Upper lobe of left lung (tissue), 4 donors: ENCODE results near the gene TSPAN10.

Experiments used
- CTCF ChIP-seq, 6 experiments: fragments of 450-650 bp in 4 of 6; fragments of 200-600 bp in 2 of 6; sonication (generic) in 2 of 6; IDR thresholded peaks; one replicate each; pipeline ENCODE4 v1.5.1; 2016 to 2019; ENCODE audit warnings: antibody characterized with exemption in 6 of 6
- POLR2A ChIP-seq, 4 donors: fragments of 450-650 bp; IDR thresholded peaks; one replicate each; pipeline ENCODE4 v1.5.1; 2016 to 2017; ENCODE audit warnings: antibody characterized with exemption in 4 of 4, mild to moderate bottlenecking in 2 of 4
- POLR2AphosphoS5 ChIP-seq, 2 donors: sonication (generic); formaldehyde crosslinking; IDR thresholded peaks; one replicate each; pipeline ENCODE4 v1.5.1; 2017; ENCODE audit warnings: antibody characterized with exemption in 2 of 2

- TF ChIP-seq POLR2A (IDR thresholded peaks at IDR 0.05) (no peak), CTCF (IDR thresholded peaks at IDR 0.05) (no peak), POLR2AphosphoS5 (IDR thresholded peaks at IDR 0.05) (no peak)
Observed at GRCh38 chr17:81644496-81644895, 7.5 kb downstream of the TSPAN10 start.
